GM21576 (cell line): Measurements from ENCODE around the gene PGM2.

Experiments
- ATAC-seq: cut with Tn5 transposase; IDR thresholded peaks from one replicate; pipeline ENCODE4 v1.9.1; 2021; ENCODE audit warnings: mild to moderate bottlenecking, moderate library complexity; ENCODE audit not compliant: unreplicated experiment

Gene PGM2

GRCh38 chr4:37896206-37896860 is 69.8 kb downstream of the PGM2 start:
- ATAC-seq: no peak

- ATAC-seq: no peak
Observed at GRCh38 chr4:37902212-37902611, 75.7 kb downstream of the PGM2 start.

DNA sequence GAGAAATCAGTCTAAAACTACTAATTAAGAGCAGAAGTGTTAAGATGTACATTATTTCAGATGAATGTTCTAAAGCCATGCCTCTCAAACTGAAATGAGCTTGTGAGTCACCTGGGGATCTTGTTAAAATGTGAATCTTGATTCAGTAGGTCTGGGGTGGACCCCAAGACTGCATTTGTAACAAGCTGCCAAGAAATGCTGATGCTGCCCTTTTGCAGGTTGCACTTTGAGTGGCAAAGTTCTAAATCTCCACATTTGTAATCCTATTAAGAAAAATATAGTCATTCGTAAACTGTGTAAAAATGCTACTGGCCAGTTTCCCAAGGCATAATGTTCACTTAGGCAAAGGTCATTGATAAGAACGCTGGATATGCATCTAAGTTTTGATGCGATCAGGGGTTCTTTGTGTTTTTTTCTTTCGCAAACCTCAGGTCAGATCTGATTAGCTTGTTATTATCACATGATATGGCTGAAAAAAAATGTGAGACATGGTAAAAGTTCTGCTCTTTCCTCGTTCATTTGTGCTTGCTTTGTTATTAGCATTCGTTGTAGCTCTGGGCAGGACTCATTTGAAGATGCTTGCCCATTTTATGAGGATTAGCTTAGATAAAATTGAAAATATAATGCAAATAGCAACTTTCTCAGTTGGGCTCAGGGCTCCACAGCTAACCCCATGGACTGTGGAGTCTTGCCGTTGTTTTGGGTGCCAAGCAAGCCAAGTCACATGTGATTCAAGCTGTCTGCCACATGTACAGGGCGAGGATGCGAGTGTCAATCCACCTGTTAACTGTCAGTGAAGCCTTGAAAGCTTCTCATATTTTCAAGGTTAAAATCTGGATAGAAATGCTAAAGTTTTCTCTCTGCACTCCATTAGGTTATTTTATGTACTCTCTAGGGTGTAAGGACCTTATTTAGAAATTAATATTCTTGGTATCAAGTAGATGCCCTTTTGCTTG is 76.5 kb downstream of the PGM2 start:
- no peak for ATAC-seq

- ATAC-seq: no peak
Observed at GRCh38 chr4:37903901-37904300, 77.4 kb downstream of the PGM2 start.

DNA sequence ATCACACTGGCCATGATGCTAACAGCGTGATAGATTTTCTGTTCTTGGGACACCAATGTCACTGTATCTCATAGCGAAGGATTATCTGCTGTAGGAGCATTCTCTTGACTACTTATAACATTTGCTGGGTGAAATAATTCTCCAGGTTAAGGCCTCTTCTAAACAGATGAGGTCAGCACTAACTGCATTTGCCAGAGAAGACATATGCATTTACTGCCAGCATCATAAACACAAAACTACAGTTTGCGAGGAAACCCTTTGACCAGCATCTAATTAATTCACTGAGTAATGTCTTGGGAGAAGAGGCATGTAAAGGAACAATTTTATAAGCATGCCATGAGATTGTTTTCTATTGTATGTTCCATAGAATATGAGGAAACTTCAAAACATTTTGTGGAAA is 78.3 kb downstream of the PGM2 start:
- no peak for ATAC-seq

- ATAC-seq: no peak
Observed at GRCh38 chr4:37905533-37906169, 79.2 kb downstream of the PGM2 start.

DNA sequence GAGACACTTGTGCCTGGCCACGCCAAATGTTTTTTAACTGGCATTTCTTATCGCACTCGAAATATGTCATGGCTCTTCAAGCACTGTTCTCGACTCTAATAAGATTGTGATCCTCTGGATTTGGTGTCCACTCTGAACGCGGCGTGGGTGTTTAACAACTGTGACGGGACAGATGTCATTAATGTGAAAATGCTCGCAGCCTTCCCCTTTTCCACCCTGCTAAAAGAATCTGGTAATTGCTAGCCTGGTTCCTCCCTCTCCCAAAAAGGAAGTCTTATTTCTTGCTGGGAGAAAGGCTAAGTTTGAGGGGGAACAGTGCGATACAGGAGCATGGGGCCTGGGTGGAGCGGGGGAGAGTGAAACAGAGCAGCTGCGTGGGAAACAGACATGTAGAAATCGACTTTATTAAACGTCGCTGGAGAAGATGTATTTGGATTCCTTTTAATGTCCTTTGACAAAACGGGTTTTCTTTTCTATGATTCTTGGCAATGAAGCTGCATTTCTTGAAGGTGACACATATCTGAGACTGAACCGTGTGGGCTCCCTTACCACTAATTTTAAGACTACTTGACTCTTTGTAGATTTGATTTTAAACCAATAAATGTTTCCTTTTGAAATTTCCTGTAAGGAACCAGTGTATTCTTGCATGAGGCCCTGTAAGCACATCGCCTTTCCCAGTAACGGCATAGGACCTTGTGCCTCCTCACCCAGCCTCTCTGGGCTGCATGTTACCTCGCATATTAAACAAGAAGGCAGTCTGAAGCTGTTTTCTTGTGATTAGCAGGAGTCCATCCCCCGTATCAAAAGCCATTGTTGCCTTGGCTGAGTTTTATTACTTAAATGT is 82.2 kb downstream of the PGM2 start:
- ATAC-seq: no peak

DNA sequence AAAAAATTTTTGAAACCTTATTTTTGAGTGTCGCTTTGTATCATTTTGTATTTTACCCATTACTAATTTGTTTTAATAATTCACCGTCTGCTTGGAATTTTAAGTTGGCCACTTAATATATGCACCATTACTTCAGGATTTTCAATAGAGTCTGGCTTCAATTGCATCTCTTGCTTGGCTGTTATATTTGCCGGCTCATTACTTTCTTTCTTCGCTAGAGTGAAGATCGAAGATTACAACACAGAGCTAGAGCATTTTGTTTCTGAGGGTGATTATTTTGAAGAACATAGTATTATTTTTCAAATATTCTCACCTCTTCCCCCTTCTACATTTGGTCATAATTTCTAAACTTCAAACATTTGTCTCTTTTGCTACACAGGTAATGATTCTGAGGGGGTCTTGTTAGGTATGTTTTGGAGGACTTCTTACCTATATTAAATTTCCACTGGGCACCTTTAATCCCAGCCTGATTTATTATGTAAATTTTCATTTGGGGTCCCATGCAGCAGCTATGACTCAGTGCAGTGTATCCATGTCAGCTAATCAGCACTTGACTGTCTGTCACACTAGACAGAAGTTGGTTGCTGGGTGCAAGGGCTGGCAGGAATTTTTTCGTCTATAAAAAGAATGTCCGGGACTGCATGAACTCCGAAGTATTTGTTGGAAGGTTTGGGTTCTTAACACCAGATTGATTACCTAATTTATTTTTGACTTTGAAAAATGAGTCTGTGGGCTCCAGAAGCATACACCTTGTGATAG is 83.0 kb downstream of the PGM2 start:
- ATAC-seq: no peak

- no peak for ATAC-seq
Observed at GRCh38 chr4:37910091-37910486, 83.6 kb downstream of the PGM2 start.
